ENCODE data around the gene DOCK4.
A peak's percentile ranks its signal among the peaks of the same experiment; 100 is the strongest.

Gene DOCK4

DNA sequence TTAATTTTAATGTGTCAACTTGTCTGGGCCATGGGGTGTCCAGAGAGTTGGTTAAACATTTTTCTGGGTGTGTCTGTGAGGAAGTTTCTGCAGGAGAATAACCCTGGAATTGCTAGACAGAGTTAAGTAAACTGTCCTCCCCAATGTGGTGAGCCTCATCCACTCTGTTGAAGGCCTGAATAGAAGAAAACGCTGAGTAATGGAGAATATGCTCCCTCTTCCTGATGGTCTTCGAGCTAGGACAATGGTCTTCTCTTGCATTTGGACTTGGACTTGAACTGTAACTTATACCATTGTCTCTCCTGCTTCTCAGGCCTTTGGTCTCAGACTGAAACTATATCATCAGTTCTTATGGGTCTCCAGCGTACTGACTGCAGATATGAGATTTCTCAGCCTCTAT, 347.9 kb downstream of the DOCK4 start:
- Histone ChIP-seq H4K20me1 (ENCODE audit: insufficient read depth, low read length, poor library complexity, severe bottlenecking) (no peaks in the 10 kb centered on the region), H3K36me3 (ENCODE audit: insufficient read depth, low read length) (no peaks in the 10 kb centered on the region), H3F3A (ENCODE audit: low read depth) (no peaks in the 10 kb centered on the region), H3K4me3 (ENCODE audit: low read length, poor library complexity, severe bottlenecking) (no peak overlapping the region), H3K4me1 (ENCODE audit: insufficient read depth, low read length, poor library complexity, severe bottlenecking) (peaks cover 9% of the 10 kb centered on the region), H3K9me2 (replicated peaks; ENCODE audit: low read depth, low read length) (no peaks in the 10 kb centered on the region), H2AFZ (ENCODE audit: low read length) (no peak overlapping the region), H3K9ac (ENCODE audit: low read depth, low read length, poor library complexity, severe bottlenecking) (no peak overlapping the region), H3K27me3 (ENCODE audit: insufficient read depth, low read length, poor library complexity, severe bottlenecking) (no peaks in the 10 kb centered on the region), H3K9me3 (ENCODE audit: insufficient read depth, low read depth, low read length) (no peaks in the 10 kb centered on the region), H3K4me2 (ENCODE audit: low read depth, low read length, poor library complexity, severe bottlenecking) (no peak overlapping the region), H3K79me2 (ENCODE audit: insufficient read depth, low read length) (no peaks in the 10 kb centered on the region)
- no peak for TF ChIP-seq EZH2phosphoT487 (IDR thresholded peaks at IDR 0.05; ENCODE audit: borderline replicate concordance)
- TF ChIP-seq, protein P1, sequence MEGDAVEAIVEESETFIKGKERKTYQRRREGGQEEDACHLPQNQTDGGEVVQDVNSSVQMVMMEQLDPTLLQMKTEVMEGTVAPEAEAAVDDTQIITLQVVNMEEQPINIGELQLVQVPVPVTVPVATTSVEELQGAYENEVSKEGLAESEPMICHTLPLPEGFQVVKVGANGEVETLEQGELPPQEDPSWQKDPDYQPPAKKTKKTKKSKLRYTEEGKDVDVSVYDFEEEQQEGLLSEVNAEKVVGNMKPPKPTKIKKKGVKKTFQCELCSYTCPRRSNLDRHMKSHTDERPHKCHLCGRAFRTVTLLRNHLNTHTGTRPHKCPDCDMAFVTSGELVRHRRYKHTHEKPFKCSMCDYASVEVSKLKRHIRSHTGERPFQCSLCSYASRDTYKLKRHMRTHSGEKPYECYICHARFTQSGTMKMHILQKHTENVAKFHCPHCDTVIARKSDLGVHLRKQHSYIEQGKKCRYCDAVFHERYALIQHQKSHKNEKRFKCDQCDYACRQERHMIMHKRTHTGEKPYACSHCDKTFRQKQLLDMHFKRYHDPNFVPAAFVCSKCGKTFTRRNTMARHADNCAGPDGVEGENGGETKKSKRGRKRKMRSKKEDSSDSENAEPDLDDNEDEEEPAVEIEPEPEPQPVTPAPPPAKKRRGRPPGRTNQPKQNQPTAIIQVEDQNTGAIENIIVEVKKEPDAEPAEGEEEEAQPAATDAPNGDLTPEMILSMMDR (conservative IDR thresholded peaks at IDR 0.05; ENCODE audit: low read length): no peak

GRCh38 chr7:111855842-111856227, 350.4 kb downstream of the DOCK4 start:
- H2AFZ ChIP-seq (ENCODE audit: low read length): no peak overlapping the region
- no peaks in the 10 kb centered on the region for H4K20me1 ChIP-seq (ENCODE audit: insufficient read depth, low read length, poor library complexity, severe bottlenecking)
- no peaks in the 10 kb centered on the region for H3F3A ChIP-seq (ENCODE audit: low read depth)
- H3K9me3 ChIP-seq (ENCODE audit: insufficient read depth, low read depth, low read length): no peaks in the 10 kb centered on the region
- no peak overlapping the region for H3K4me2 ChIP-seq (ENCODE audit: low read depth, low read length, poor library complexity, severe bottlenecking)
- H3K4me3 ChIP-seq (ENCODE audit: low read length, poor library complexity, severe bottlenecking): no peak overlapping the region
- no peak for TF ChIP-seq EZH2phosphoT487 (IDR thresholded peaks at IDR 0.05; ENCODE audit: borderline replicate concordance)
- TF ChIP-seq, protein P1 (conservative IDR thresholded peaks at IDR 0.05; ENCODE audit: low read length): no peak; the same call in none of the 2 replicates
- H3K9ac ChIP-seq (ENCODE audit: low read depth, low read length, poor library complexity, severe bottlenecking): no peak overlapping the region
- H3K36me3 ChIP-seq (ENCODE audit: insufficient read depth, low read length): no peaks in the 10 kb centered on the region
- H3K79me2 ChIP-seq (ENCODE audit: insufficient read depth, low read length): no peaks in the 10 kb centered on the region
- H3K4me1 ChIP-seq (ENCODE audit: insufficient read depth, low read length, poor library complexity, severe bottlenecking): peaks cover 9% of the 10 kb centered on the region
- no peaks in the 10 kb centered on the region for H3K9me2 ChIP-seq (replicated peaks; ENCODE audit: low read depth, low read length)
- H3K27me3 ChIP-seq (ENCODE audit: insufficient read depth, low read length, poor library complexity, severe bottlenecking): no peaks in the 10 kb centered on the region

DNA sequence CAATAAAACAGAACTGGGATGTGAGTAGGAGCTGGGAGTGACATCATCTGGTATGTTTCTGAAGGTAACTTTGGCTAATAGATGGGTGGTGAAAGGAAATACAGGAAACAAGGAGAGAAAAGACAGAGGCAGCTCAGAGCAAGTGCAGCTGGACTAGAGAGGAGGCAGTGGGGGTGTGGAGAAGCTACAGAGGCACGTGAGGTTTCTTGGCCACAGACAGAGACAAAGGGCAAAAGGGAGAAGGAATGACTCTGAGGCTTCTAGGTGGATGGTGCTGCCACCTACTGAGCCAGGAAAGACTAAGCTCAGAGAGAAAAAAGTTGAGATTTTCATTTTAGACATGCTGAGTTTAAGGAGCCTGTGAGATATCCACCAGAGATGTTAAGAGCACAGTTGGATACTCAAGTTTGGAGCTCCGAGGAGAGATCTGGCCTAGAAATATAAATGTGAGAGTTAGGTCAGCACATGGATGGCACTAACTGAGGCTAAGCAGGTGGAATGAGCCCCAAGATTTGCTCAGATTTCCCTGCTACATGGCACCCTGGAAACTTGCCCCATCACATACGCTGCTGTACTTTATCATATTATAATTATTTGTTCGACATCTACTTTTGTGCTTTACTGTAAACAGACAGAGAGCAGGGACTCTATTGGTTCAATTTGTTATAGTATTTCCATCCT, 350.9 kb downstream of the DOCK4 start:
- Histone ChIP-seq H3K4me1 (ENCODE audit: insufficient read depth, low read length, poor library complexity, severe bottlenecking) (peaks cover 7% of the 10 kb centered on the region), H3K9ac (ENCODE audit: low read depth, low read length, poor library complexity, severe bottlenecking) (no peak overlapping the region), H2AFZ (ENCODE audit: low read length) (peak overlapping the region; percentile 83), H3K36me3 (ENCODE audit: insufficient read depth, low read length) (no peaks in the 10 kb centered on the region), H4K20me1 (ENCODE audit: insufficient read depth, low read length, poor library complexity, severe bottlenecking) (no peaks in the 10 kb centered on the region), H3K9me2 (replicated peaks; ENCODE audit: low read depth, low read length) (no peaks in the 10 kb centered on the region), H3K4me3 (ENCODE audit: low read length, poor library complexity, severe bottlenecking) (no peak overlapping the region), H3K4me2 (ENCODE audit: low read depth, low read length, poor library complexity, severe bottlenecking) (no peak overlapping the region), H3K27me3 (ENCODE audit: insufficient read depth, low read length, poor library complexity, severe bottlenecking) (no peaks in the 10 kb centered on the region), H3F3A (ENCODE audit: low read depth) (no peaks in the 10 kb centered on the region), H3K9me3 (ENCODE audit: insufficient read depth, low read depth, low read length) (no peaks in the 10 kb centered on the region), H3K79me2 (ENCODE audit: insufficient read depth, low read length) (no peaks in the 10 kb centered on the region)
- TF ChIP-seq, protein P1 (conservative IDR thresholded peaks at IDR 0.05; ENCODE audit: low read length): peak; percentile 77
- no peak for TF ChIP-seq EZH2phosphoT487 (IDR thresholded peaks at IDR 0.05; ENCODE audit: borderline replicate concordance)
